ENCODE results near the gene RALA.

DNA sequence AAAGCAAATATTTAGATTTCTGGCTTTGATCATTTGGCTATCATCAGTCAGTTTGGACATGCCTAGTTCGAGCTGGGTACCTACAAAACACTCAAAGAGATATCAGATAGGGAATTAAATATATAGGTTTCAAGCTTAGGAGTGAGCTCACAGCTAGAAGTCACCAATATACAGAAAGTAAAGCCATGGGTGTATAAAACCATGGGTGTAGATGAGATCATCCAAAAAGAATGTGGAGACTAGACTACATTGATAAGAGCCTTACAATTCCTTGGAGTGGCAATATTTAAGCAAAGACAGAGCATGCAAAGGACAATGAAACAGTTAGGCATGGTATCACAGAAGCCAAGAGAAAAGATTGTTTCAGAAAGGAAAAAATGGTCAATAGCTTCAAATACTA is 7.2 kb upstream of the RALA start:
- no peak for TF ChIP-seq POLR2A (IDR thresholded peaks at IDR 0.05; ENCODE audit: low read length)
- TF ChIP-seq GATA1 (IDR thresholded peaks at IDR 0.05; ENCODE audit: low read depth, low read length) = no peak
